ENCODE results near the gene DPEP1. TPM values are rescaled to one million over a fixed set of nuclear protein-coding genes. Genes with fewer than 3 reads are reported as not detected.
"Not testable (repeated sequence)": the region's sequence is repeated elsewhere in the genome, so short reads cannot be mapped to it uniquely, and the experiment has no call there.

Gene DPEP1
- total and polyA plus RNA-seq, 4 donors = 8.5 TPM; not detected in 3

- Histone ChIP-seq H3K4me1 (ENCODE audit: control insufficient read depth in 1 of 2, insufficient read depth in 2 of 2, low read length in 2 of 2) (no peaks in the 10 kb centered on the region), H3K27me3 (ENCODE audit: control insufficient read depth in 1 of 2, insufficient read depth in 2 of 2, low read length in 1 of 2) (no peaks in the 10 kb centered on the region), H3K27ac (ENCODE audit: low read depth in 1 of 2, low read length in 2 of 2) (no peak overlapping the region), H3K36me3 (ENCODE audit: control insufficient read depth in 1 of 2, insufficient read depth in 2 of 2, low read length in 1 of 2) (no peaks in the 10 kb centered on the region), H3K4me3 (ENCODE audit: low read length in 2 of 2) (no peak overlapping the region), H3K9me3 (ENCODE audit: control insufficient read depth, low read length) (no peaks in the 10 kb centered on the region)
- ATAC-seq (ENCODE audit: low FRiP score) (peak; percentile 52), DNase-seq (no peak)
- 90% methylated on average over 47 to 49 of the region's 49 CpGs for WGBS, 2 donors
- intact Hi-C loops (cut with DNase I) = no loop called here
Observed at GRCh38 chr16:89583895-89584644, 29.4 kb upstream of the DPEP1 start.

GRCh38 chr16:89584768-89585549, 28.5 kb upstream of the DPEP1 start:
- Histone ChIP-seq H3K9me3 (ENCODE audit: control insufficient read depth, low read length) (no peaks in the 10 kb centered on the region), H3K27ac (ENCODE audit: low read depth in 1 of 2, low read length in 2 of 2) (no peak overlapping the region), H3K36me3 (ENCODE audit: control insufficient read depth in 1 of 2, insufficient read depth in 2 of 2, low read length in 1 of 2) (no peaks in the 10 kb centered on the region), H3K4me1 (ENCODE audit: control insufficient read depth in 1 of 2, insufficient read depth in 2 of 2, low read length in 2 of 2) (no peaks in the 10 kb centered on the region), H3K27me3 (ENCODE audit: control insufficient read depth in 1 of 2, insufficient read depth in 2 of 2, low read length in 1 of 2) (no peaks in the 10 kb centered on the region), H3K4me3 (ENCODE audit: low read length in 2 of 2) (no peak overlapping the region)
- ATAC-seq (ENCODE audit: low FRiP score) = no peak
- intact Hi-C loops (cut with DNase I) = no loop called here
- 47 to 49% methylated on average over 25 of the region's 25 CpGs for WGBS, 2 donors
- no peak for DNase-seq

- H3K27ac ChIP-seq (ENCODE audit: low read depth in 1 of 2, low read length in 2 of 2) = no peak overlapping the region
- no peak overlapping the region for H3K4me3 ChIP-seq (ENCODE audit: low read length in 2 of 2)
- DNase-seq = no peak
- no peaks in the 10 kb centered on the region for H3K27me3 ChIP-seq (ENCODE audit: control insufficient read depth in 1 of 2, insufficient read depth in 2 of 2, low read length in 1 of 2)
- WGBS, 2 donors = 75 to 84% methylated on average over 4 to 7 of the region's 7 CpGs
- no peaks in the 10 kb centered on the region for H3K9me3 ChIP-seq (ENCODE audit: control insufficient read depth, low read length)
- ATAC-seq (ENCODE audit: low FRiP score) = no peak
- H3K4me1 ChIP-seq (ENCODE audit: control insufficient read depth in 1 of 2, insufficient read depth in 2 of 2, low read length in 2 of 2) = no peaks in the 10 kb centered on the region
- no peaks in the 10 kb centered on the region for H3K36me3 ChIP-seq (ENCODE audit: control insufficient read depth in 1 of 2, insufficient read depth in 2 of 2, low read length in 1 of 2)
- intact Hi-C loops (cut with DNase I) = no loop called here
Observed at GRCh38 chr16:89586218-89586617, 27.2 kb upstream of the DPEP1 start.

GRCh38 chr16:89586853-89587252, 26.6 kb upstream of the DPEP1 start:
- Histone ChIP-seq H3K4me1 (ENCODE audit: control insufficient read depth in 1 of 2, insufficient read depth in 2 of 2, low read length in 2 of 2) (no peaks in the 10 kb centered on the region), H3K36me3 (ENCODE audit: control insufficient read depth in 1 of 2, insufficient read depth in 2 of 2, low read length in 1 of 2) (no peaks in the 10 kb centered on the region), H3K27me3 (ENCODE audit: control insufficient read depth in 1 of 2, insufficient read depth in 2 of 2, low read length in 1 of 2) (no peaks in the 10 kb centered on the region), H3K9me3 (ENCODE audit: control insufficient read depth, low read length) (no peaks in the 10 kb centered on the region), H3K27ac (ENCODE audit: low read depth in 1 of 2, low read length in 2 of 2) (no peak overlapping the region), H3K4me3 (ENCODE audit: low read length in 2 of 2) (no peak overlapping the region)
- WGBS, 2 donors = 70 to 98% methylated on average over 5 to 22 of the region's 25 CpGs
- intact Hi-C loops (cut with DNase I) = no loop called here
- ATAC-seq (ENCODE audit: low FRiP score) = no peak
- DNase-seq = no peak

- intact Hi-C loops (cut with DNase I); H3K9me3 ChIP-seq (ENCODE audit: control insufficient read depth, low read length); H3K4me3 ChIP-seq (ENCODE audit: low read length in 2 of 2); DNase-seq; H3K27me3 ChIP-seq (ENCODE audit: control insufficient read depth in 1 of 2, insufficient read depth in 2 of 2, low read length in 1 of 2); H3K36me3 ChIP-seq (ENCODE audit: control insufficient read depth in 1 of 2, insufficient read depth in 2 of 2, low read length in 1 of 2); H3K27ac ChIP-seq (ENCODE audit: low read depth in 1 of 2, low read length in 2 of 2); ATAC-seq (ENCODE audit: low FRiP score); H3K4me1 ChIP-seq (ENCODE audit: control insufficient read depth in 1 of 2, insufficient read depth in 2 of 2, low read length in 2 of 2): not testable (repeated sequence)
- 97 to 98% methylated on average over 16 to 29 of the region's 36 CpGs for WGBS, 2 donors
Observed at GRCh38 chr16:89587676-89588075, 25.8 kb upstream of the DPEP1 start.

GRCh38 chr16:89588413-89589109, 24.9 kb upstream of the DPEP1 start:
- DNase-seq (no peak), ATAC-seq (ENCODE audit: low FRiP score) (no peak)
- 91 to 96% methylated on average over 20 to 26 of the region's 26 CpGs for WGBS, 2 donors
- no peaks in the 10 kb centered on the region for H3K4me1 ChIP-seq (ENCODE audit: control insufficient read depth in 1 of 2, insufficient read depth in 2 of 2, low read length in 2 of 2)
- H3K36me3 ChIP-seq (ENCODE audit: control insufficient read depth in 1 of 2, insufficient read depth in 2 of 2, low read length in 1 of 2) = no peaks in the 10 kb centered on the region
- no peak overlapping the region for H3K27ac ChIP-seq (ENCODE audit: low read depth in 1 of 2, low read length in 2 of 2)
- H3K9me3 ChIP-seq (ENCODE audit: control insufficient read depth, low read length) = no peaks in the 10 kb centered on the region
- intact Hi-C loops (cut with DNase I) = no loop called here
- H3K27me3 ChIP-seq (ENCODE audit: control insufficient read depth in 1 of 2, insufficient read depth in 2 of 2, low read length in 1 of 2) = no peaks in the 10 kb centered on the region
- H3K4me3 ChIP-seq (ENCODE audit: low read length in 2 of 2) = no peak overlapping the region

- H3K4me1 ChIP-seq (ENCODE audit: control insufficient read depth in 1 of 2, insufficient read depth in 2 of 2, low read length in 2 of 2) = no peaks in the 10 kb centered on the region
- no peak overlapping the region for H3K27ac ChIP-seq (ENCODE audit: low read depth in 1 of 2, low read length in 2 of 2)
- no peaks in the 10 kb centered on the region for H3K9me3 ChIP-seq (ENCODE audit: control insufficient read depth, low read length)
- H3K4me3 ChIP-seq (ENCODE audit: low read length in 2 of 2) = no peak overlapping the region
- H3K27me3 ChIP-seq (ENCODE audit: control insufficient read depth in 1 of 2, insufficient read depth in 2 of 2, low read length in 1 of 2) = no peaks in the 10 kb centered on the region
- 92 to 94% methylated on average over 21 of the region's 21 CpGs for WGBS, 2 donors
- DNase-seq (no peak), ATAC-seq (ENCODE audit: low FRiP score) (no peak)
- no peaks in the 10 kb centered on the region for H3K36me3 ChIP-seq (ENCODE audit: control insufficient read depth in 1 of 2, insufficient read depth in 2 of 2, low read length in 1 of 2)
- intact Hi-C loops (cut with DNase I) = no loop called here
Observed at GRCh38 chr16:89589241-89589926, 24.1 kb upstream of the DPEP1 start.

GRCh38 chr16:89593841-89594240, 19.6 kb upstream of the DPEP1 start:
- DNase-seq = no peak
- intact Hi-C loops (cut with DNase I) = no loop called here
- no peaks in the 10 kb centered on the region for H3K9me3 ChIP-seq (ENCODE audit: control insufficient read depth, low read length)
- no peaks in the 10 kb centered on the region for H3K4me1 ChIP-seq (ENCODE audit: control insufficient read depth in 1 of 2, insufficient read depth in 2 of 2, low read length in 2 of 2)
- no peak for ATAC-seq (ENCODE audit: low FRiP score)
- WGBS, 2 donors = 80 to 83% methylated on average over 15 of the region's 15 CpGs
- H3K27ac ChIP-seq (ENCODE audit: low read depth in 1 of 2, low read length in 2 of 2) = no peak overlapping the region
- H3K36me3 ChIP-seq (ENCODE audit: control insufficient read depth in 1 of 2, insufficient read depth in 2 of 2, low read length in 1 of 2) = no peaks in the 10 kb centered on the region
- H3K27me3 ChIP-seq (ENCODE audit: control insufficient read depth in 1 of 2, insufficient read depth in 2 of 2, low read length in 1 of 2) = no peaks in the 10 kb centered on the region
- no peak overlapping the region for H3K4me3 ChIP-seq (ENCODE audit: low read length in 2 of 2)

All from aorta (tissue), 5 donors.